Pancreas (tissue), 10 donors: Measurements from ENCODE around the gene GLI3. TPM values are rescaled to one million over a fixed set of nuclear protein-coding genes. Genes with fewer than 3 reads are reported as not detected.

ENCODE experiments used
- ATAC-seq, 4 donors: fragments of 200-7000 bp; cut with Tn5 transposase; one replicate each; pipeline versions ENCODE4 v1.8.0 to v1.9.1; 2020; ENCODE audit warnings: mild to moderate bottlenecking in 4 of 4, moderate library complexity in 4 of 4
- DNase-seq, 6 donors: peaks; one replicate each; pipeline ENCODE4 v3.0.0-alpha.2; 2020
- FAIRE-seq: peaks from 2 replicates; lab custom pipeline; 2012; peaks lifted over from hg19 to GRCh38; lab: Jason Lieb, UNC
- H3K27ac ChIP-seq, 4 donors: fragments of 200-600 bp; sonication (generic); 1 replicate in 3 of 4; 2 replicates in 1 of 4; pipeline versions ENCODE4 v1.5.0 to v1.8.0; 2020
- H3K27me3 ChIP-seq, 4 donors: fragments of 200-600 bp; one replicate each; pipeline ENCODE4 v1.8.0; 2021
- H3K36me3 ChIP-seq, 3 donors: fragments of 200-600 bp; sonication (generic) in 1 of 3; one replicate each; pipeline versions ENCODE4 v1.5.0 to v1.8.0; 2020 to 2021
- H3K4me1 ChIP-seq, 3 donors: fragments of 200-600 bp; one replicate each; pipeline ENCODE4 v1.8.0; 2021
- H3K4me3 ChIP-seq, 4 donors: fragments of 200-600 bp; sonication (generic) in 2 of 4; one replicate each; pipeline versions ENCODE4 v1.5.0 to v1.8.0; 2020 to 2021
- H3K9me3 ChIP-seq, 4 donors: fragments of 200-600 bp; one replicate each; pipeline ENCODE4 v1.8.0; 2021
- WGBS, 2 donors: extraction: QIAGEN DNeasy Blood & Tissue Kit; methylation state at CpG; one replicate each; pipeline ENCODE4 v1.1.7; 2013; 5-methylcytosine and 5-hydroxymethylcytosine counted together
- intact Hi-C, 3 donors: fragments of 100-400 bp; cut with DNase I; formaldehyde crosslinking; loops; one replicate each; pipeline versions ENCODE4 v1.11.1 to v1.14.2; 2022
- polyA plus RNA-seq, 2 donors: library from polyadenylated mRNA; stranded (reverse); fragments of 200-250 nt; gene quantifications; one replicate each; pipeline ENCODE4 v1.2.3, GENCODE V29; 2013
- total RNA-seq, 6 donors: library from RNA; stranded (reverse); fragmentation: NEBNext Ultra II Directional in 4 of 6; extraction: Animal tissue kit (Norgen Biotek cat#: 25700) in 4 of 6; gene quantifications; one replicate each; pipeline versions ENCODE4 v1.2.1 to v1.2.4, GENCODE V29; 2021 to 2023
- TF ChIP-seq, protein P1 (sequence below), 4 donors: fragments of 200-600 bp; sonication (generic) in 3 of 4; IDR thresholded peaks; one replicate each; pipeline versions ENCODE4 v1.5.0 to v1.8.0; 2021; ENCODE audit warnings: antibody characterized with exemption in 4 of 4
- donor health status: healthy with polysubstance abuse.
- donor health status: DM: no; HTN: no; CAD: no; lungs with moderate emphysema.
- donor health status: DM: no; HTN: no; CAD: no.
- donor health status: control.
- donor health status: control.
- donor health status: Bipolar disorder and iron deficiency.
- donor health status: DM: yes; HTN: yes; CAD: no.
- donor health status: DM: no; HTN: no; CAD: no.
- donor health status: DM: no; HTN: no; CAD: no.
- donor health status: DM: yes; HTN: yes; CAD: no.

GLI3 gene
- total and polyA plus RNA-seq, 8 donors, result 0.38 to 6.2 (median 1.4) TPM

DNA sequence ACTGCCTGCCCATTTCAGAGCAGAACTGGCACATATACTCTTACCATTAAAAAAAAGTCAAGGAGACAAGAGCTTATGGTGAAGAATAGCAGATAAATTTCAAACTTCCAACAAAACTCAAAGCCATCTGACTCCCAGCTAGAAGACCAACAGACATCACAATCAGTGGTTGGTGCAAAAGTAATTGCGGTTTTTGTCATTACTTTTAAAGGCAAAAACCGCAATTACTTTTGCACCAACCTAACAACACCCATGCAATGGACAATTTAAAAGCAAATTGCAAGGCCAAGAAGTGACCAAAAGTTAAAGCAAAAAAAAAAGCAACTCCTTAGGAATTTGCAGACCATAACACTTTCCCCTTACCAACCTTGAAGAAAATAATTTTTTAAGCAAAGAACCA, 18.8 kb downstream of the GLI3 start:
- no peak for FAIRE-seq
- H3K4me3 ChIP-seq, result no peak overlapping the region
- no peak for DNase-seq
- peaks cover 0 to 4% (median 0%) of the 10 kb centered on the region in 4 donors for H3K27me3 ChIP-seq
- 74 to 75% methylated on average over 2 of the region's 2 CpGs for WGBS, 2 donors
- ATAC-seq, result no peak
- no peaks in the 10 kb centered on the region for H3K9me3 ChIP-seq
- H3K36me3 ChIP-seq, result no peaks in the 10 kb centered on the region
- TF ChIP-seq, protein P1, sequence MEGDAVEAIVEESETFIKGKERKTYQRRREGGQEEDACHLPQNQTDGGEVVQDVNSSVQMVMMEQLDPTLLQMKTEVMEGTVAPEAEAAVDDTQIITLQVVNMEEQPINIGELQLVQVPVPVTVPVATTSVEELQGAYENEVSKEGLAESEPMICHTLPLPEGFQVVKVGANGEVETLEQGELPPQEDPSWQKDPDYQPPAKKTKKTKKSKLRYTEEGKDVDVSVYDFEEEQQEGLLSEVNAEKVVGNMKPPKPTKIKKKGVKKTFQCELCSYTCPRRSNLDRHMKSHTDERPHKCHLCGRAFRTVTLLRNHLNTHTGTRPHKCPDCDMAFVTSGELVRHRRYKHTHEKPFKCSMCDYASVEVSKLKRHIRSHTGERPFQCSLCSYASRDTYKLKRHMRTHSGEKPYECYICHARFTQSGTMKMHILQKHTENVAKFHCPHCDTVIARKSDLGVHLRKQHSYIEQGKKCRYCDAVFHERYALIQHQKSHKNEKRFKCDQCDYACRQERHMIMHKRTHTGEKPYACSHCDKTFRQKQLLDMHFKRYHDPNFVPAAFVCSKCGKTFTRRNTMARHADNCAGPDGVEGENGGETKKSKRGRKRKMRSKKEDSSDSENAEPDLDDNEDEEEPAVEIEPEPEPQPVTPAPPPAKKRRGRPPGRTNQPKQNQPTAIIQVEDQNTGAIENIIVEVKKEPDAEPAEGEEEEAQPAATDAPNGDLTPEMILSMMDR (IDR thresholded peaks at IDR 0.05), result no peak
- H3K4me1 ChIP-seq, result no peaks in the 10 kb centered on the region
- no peak overlapping the region for H3K27ac ChIP-seq
- intact Hi-C loops, result no loop called here

DNA sequence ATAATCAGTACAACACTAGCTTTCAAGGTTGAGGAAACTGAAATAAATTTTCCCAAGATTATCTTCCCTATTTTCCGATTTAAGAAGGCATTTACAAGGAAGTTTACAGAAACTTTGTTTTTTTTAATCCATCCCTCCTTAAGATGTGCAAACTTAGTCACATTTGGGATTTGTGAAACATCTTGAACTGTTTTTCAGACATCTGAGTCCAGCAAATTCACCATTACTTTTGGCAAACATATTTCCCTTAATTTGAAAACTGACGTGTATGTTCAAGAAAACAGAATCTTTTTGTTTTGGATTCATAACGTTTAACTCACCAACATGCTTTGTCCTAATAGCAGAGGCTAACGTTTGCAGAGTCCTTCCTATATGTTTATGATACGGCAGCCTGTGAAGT, 19.5 kb downstream of the GLI3 start:
- no peak overlapping the region for H3K4me3 ChIP-seq
- ATAC-seq (no peak), FAIRE-seq (no peak), DNase-seq (no peak)
- TF ChIP-seq, protein P1 (IDR thresholded peaks at IDR 0.05), result no peak
- intact Hi-C loops, result no loop called here
- H3K9me3 ChIP-seq, result no peaks in the 10 kb centered on the region
- H3K27me3 ChIP-seq, result peaks cover 0 to 4% (median 0%) of the 10 kb centered on the region in 4 donors
- no peaks in the 10 kb centered on the region for H3K36me3 ChIP-seq
- WGBS, 2 donors, result 49 to 63% methylated on average over 5 of the region's 5 CpGs
- no peaks in the 10 kb centered on the region for H3K4me1 ChIP-seq
- H3K27ac ChIP-seq, result no peak overlapping the region

GRCh38 chr7:42217053-42217452, 20.0 kb downstream of the GLI3 start:
- WGBS, 2 donors, result 64 to 76% methylated on average over 6 of the region's 6 CpGs
- Histone ChIP-seq H3K36me3 (no peaks in the 10 kb centered on the region), H3K9me3 (no peaks in the 10 kb centered on the region), H3K27me3 (peaks cover 0 to 4% (median 0%) of the 10 kb centered on the region in 4 donors), H3K27ac (no peak overlapping the region), H3K4me3 (no peak overlapping the region), H3K4me1 (no peaks in the 10 kb centered on the region)
- intact Hi-C loops, result no loop called here
- FAIRE-seq (no peak), DNase-seq (no peak), ATAC-seq (no peak)
- TF ChIP-seq, protein P1 (IDR thresholded peaks at IDR 0.05), result no peak

- ATAC-seq, result no peak
- Histone ChIP-seq H3K4me1 (no peaks in the 10 kb centered on the region), H3K36me3 (no peaks in the 10 kb centered on the region), H3K27ac (no peak overlapping the region), H3K27me3 (peaks cover 0 to 4% (median 0%) of the 10 kb centered on the region in 4 donors), H3K9me3 (no peaks in the 10 kb centered on the region), H3K4me3 (no peak overlapping the region)
- no peak for FAIRE-seq
- 64 to 69% methylated on average over 8 of the region's 8 CpGs for WGBS, 2 donors
- TF ChIP-seq, protein P1 (IDR thresholded peaks at IDR 0.05), result no peak
- DNase-seq, result no peak
- intact Hi-C loops, result no loop called here
Observed at GRCh38 chr7:42214060-42214679, 22.8 kb downstream of the GLI3 start.

DNA sequence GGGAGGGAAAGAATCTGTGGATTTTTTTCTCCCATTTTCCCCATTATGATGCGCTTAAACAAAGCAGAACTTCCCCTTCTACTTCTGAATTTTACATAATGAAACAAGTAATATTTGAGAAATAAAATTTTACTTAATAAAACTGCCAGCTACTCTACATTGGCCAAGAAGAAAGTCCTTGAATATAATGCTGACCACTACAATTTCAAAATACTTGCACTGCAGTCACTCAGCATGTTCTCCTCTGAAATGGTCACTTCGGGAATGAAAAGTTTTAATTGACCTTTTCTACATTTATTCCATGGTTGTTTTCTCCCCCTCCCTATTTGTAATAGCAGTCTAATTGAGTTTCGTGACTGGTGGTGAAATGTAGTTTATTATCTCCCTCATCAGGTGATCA, 23.9 kb downstream of the GLI3 start:
- no peak for FAIRE-seq
- WGBS, 2 donors, result 60 to 73% methylated on average over 3 of the region's 3 CpGs

More for the DNA sequence above, 23.9 kb downstream of the GLI3 start:
- no peak for DNase-seq
- H3K4me3 ChIP-seq, result no peak overlapping the region
- no peak for ATAC-seq
- TF ChIP-seq, protein P1 (IDR thresholded peaks at IDR 0.05), result no peak
- H3K9me3 ChIP-seq, result no peaks in the 10 kb centered on the region
- H3K27ac ChIP-seq, result no peak overlapping the region
- intact Hi-C loops, result no loop called here
- no peaks in the 10 kb centered on the region for H3K4me1 ChIP-seq
- H3K36me3 ChIP-seq, result no peaks in the 10 kb centered on the region
- H3K27me3 ChIP-seq, result peaks cover 0 to 4% (median 0%) of the 10 kb centered on the region in 4 donors
